ENCODE measurements around the gene ASPM.

- TF ChIP-seq CTCF (IDR thresholded peaks at IDR 0.05) (no peak), FOXM1 (IDR thresholded peaks at IDR 0.05; ENCODE audit: low read depth) (peak; percentile 99), GABPA (IDR thresholded peaks at IDR 0.05; ENCODE audit: low read depth) (no peak), TAF1 (IDR thresholded peaks at IDR 0.05; ENCODE audit: borderline replicate concordance, low read depth, low read length) (peak; percentile 62; the same call in 1 of the 2 replicates), NFIC (IDR thresholded peaks at IDR 0.05; ENCODE audit: borderline replicate concordance) (no peak), MXI1 (IDR thresholded peaks at IDR 0.05; ENCODE audit: low read depth, low read length) (peak; percentile 93), RAD21 (IDR thresholded peaks at IDR 0.05; ENCODE audit: low read length) (no peak), EZH2phosphoT487 (IDR thresholded peaks at IDR 0.05; ENCODE audit: borderline replicate concordance, low read depth) (no peak), FOXJ3 (CRISPR knock-in tag; IDR thresholded peaks at IDR 0.05) (no peak)
These were observed at the start of gene ASPM for GRCh38 chr1:197146101-197147095.
